Right lobe of liver (tissue), 4 donors: ENCODE results near the gene MTMR1.

ENCODE experiments used
- POLR2A ChIP-seq: fragments of 450-650 bp; IDR thresholded peaks from one replicate; pipeline ENCODE4 v1.6.1; 2017; ENCODE audit warnings: antibody characterized with exemption, mild to moderate bottlenecking
- TF ChIP-seq, protein P1 (sequence below), 4 donors: fragments of 200-600 bp in 3 of 4; fragments of 450-650 bp in 1 of 4; IDR thresholded peaks; one replicate each; pipeline versions ENCODE4 v1.5.1 to v1.8.0; 2016 to 2022; ENCODE audit warnings: antibody characterized with exemption in 4 of 4, mild to moderate bottlenecking in 2 of 4
- donor health status: DM: no; HTN: no; CAD: no.
- donor health status: DM: no; HTN: no; CAD: no.
- donor health status: DM: no; HTN: yes; CAD: no.

DNA sequence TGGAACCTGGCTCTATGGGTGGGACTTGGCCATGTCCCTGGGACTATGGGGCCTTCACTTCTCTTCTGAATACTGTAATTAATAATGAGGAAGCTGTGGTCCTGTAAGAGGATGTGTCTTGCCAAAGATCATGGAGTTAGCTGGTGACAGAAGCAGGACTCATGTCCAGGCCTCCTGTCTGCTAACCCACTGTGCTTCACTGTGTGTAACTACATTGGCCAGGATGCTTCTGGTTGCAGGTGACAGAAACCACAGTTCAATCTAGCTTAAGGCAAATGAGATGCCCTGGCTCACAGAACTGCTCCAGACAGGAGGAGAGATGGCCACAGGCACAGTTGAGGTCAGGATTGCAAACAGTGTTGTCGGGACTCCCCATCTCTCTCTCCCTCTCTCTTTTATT is 3.1 kb downstream of the MTMR1 start:
- TF ChIP-seq, protein P1, sequence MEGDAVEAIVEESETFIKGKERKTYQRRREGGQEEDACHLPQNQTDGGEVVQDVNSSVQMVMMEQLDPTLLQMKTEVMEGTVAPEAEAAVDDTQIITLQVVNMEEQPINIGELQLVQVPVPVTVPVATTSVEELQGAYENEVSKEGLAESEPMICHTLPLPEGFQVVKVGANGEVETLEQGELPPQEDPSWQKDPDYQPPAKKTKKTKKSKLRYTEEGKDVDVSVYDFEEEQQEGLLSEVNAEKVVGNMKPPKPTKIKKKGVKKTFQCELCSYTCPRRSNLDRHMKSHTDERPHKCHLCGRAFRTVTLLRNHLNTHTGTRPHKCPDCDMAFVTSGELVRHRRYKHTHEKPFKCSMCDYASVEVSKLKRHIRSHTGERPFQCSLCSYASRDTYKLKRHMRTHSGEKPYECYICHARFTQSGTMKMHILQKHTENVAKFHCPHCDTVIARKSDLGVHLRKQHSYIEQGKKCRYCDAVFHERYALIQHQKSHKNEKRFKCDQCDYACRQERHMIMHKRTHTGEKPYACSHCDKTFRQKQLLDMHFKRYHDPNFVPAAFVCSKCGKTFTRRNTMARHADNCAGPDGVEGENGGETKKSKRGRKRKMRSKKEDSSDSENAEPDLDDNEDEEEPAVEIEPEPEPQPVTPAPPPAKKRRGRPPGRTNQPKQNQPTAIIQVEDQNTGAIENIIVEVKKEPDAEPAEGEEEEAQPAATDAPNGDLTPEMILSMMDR (IDR thresholded peaks at IDR 0.05), result no peak
- no peak for TF ChIP-seq POLR2A
